Measurements from ENCODE around the gene ADCY2. TPM values are rescaled to one million over a fixed set of nuclear protein-coding genes. Genes with fewer than 3 reads are reported as not detected.

ADCY2 gene
- total RNA-seq, 2 experiments from 2014 or later: not detected

- POLR2A ChIA-PET: interaction anchor here (1.2 kb wide), 1 partner anchor 13 kb away, joined by 4 read pairs; no protein-coding TSS in a partner anchor
- CTCF ChIA-PET: interaction anchor here (1.5 to 2.0 kb wide), 2 partner anchors 11 to 13 kb away, joined by 3 to 6 read pairs; no protein-coding TSS in a partner anchor
- H3K4me3 Mint-ChIP-seq: no peak overlapping the region
- intact Hi-C loops (cut with micrococcal nuclease): no loop called here
- no peaks in the 10 kb centered on the region for H3K36me3 Mint-ChIP-seq (ENCODE audit: low read depth)
- H3K27ac Mint-ChIP-seq: no peak overlapping the region
- no peak for TF ChIP-seq CTCF (IDR thresholded peaks at IDR 0.05)
- no peak for ATAC-seq
- H3K27me3 Mint-ChIP-seq: peaks cover 39% of the 10 kb centered on the region
- no peak for DNase-seq
- H3K9me3 Mint-ChIP-seq: no peaks in the 10 kb centered on the region
- peaks cover 3% of the 10 kb centered on the region for H3K4me1 Mint-ChIP-seq (ENCODE audit: low read depth)
Measured at GRCh38 chr5:7844901-7845300, 449.0 kb downstream of the ADCY2 start.

- H3K4me1 Mint-ChIP-seq (ENCODE audit: low read depth): peaks cover 3% of the 10 kb centered on the region
- intact Hi-C loops (cut with micrococcal nuclease): no loop called here
- ATAC-seq (no peak), DNase-seq (no peak)
- H3K27me3 Mint-ChIP-seq: peaks cover 38% of the 10 kb centered on the region
- no peaks in the 10 kb centered on the region for H3K9me3 Mint-ChIP-seq
- CTCF ChIA-PET: interaction anchor here (1.5 to 2.0 kb wide), 2 partner anchors 11 to 12 kb away, joined by 3 to 6 read pairs; no protein-coding TSS in a partner anchor
- POLR2A ChIA-PET: interaction anchor here (1.2 kb wide), 1 partner anchor 12 kb away, joined by 4 read pairs; no protein-coding TSS in a partner anchor
- H3K27ac Mint-ChIP-seq: no peak overlapping the region
- H3K4me3 Mint-ChIP-seq: no peak overlapping the region
- no peaks in the 10 kb centered on the region for H3K36me3 Mint-ChIP-seq (ENCODE audit: low read depth)
- no peak for TF ChIP-seq CTCF (IDR thresholded peaks at IDR 0.05)
Measured at GRCh38 chr5:7845557-7845956, 449.6 kb downstream of the ADCY2 start.

GRCh38 chr5:7846327-7846726 lies 450.4 kb downstream of the ADCY2 start:
- intact Hi-C loops (cut with micrococcal nuclease): no loop called here
- CTCF ChIA-PET: interaction anchor here (1.1 to 2.0 kb wide), 3 partner anchors 9 to 12 kb away, joined by 3 to 6 read pairs (median 3); no protein-coding TSS in a partner anchor
- POLR2A ChIA-PET: interaction anchor here (1.2 kb wide), 1 partner anchor 12 kb away, joined by 4 read pairs; no protein-coding TSS in a partner anchor
- Mint-ChIP-seq H3K27ac (no peak overlapping the region), H3K4me3 (no peak overlapping the region), H3K4me1 (ENCODE audit: low read depth) (peaks cover 5% of the 10 kb centered on the region), H3K9me3 (no peaks in the 10 kb centered on the region), H3K27me3 (peaks cover 40% of the 10 kb centered on the region), H3K36me3 (ENCODE audit: low read depth) (peaks cover 2% of the 10 kb centered on the region)
- ATAC-seq (no peak), DNase-seq (no peak)
- no peak for TF ChIP-seq CTCF (IDR thresholded peaks at IDR 0.05)

- Mint-ChIP-seq H3K27ac (no peak overlapping the region), H3K4me1 (ENCODE audit: low read depth) (peaks cover 17% of the 10 kb centered on the region), H3K4me3 (no peak overlapping the region), H3K9me3 (no peaks in the 10 kb centered on the region), H3K27me3 (peaks cover 37% of the 10 kb centered on the region), H3K36me3 (ENCODE audit: low read depth) (peaks cover 2% of the 10 kb centered on the region)
- CTCF ChIA-PET: interaction anchor here (1.3 kb wide), 1 partner anchor 32 kb away, joined by 3 read pairs; no protein-coding TSS in a partner anchor
- DNase-seq (no peak), ATAC-seq (no peak)
- intact Hi-C loops (cut with micrococcal nuclease): no loop called here
- no peak for TF ChIP-seq CTCF (IDR thresholded peaks at IDR 0.05)
- POLR2A ChIA-PET: no interaction called here
Measured at GRCh38 chr5:7848296-7848695, 452.4 kb downstream of the ADCY2 start.

- ChIA-PET CTCF (interaction anchor here (0.6 to 2.3 kb wide), 3 partner anchors 10 to 1085 kb away, joined by 3 to 5 read pairs (median 3); no protein-coding TSS in a partner anchor), POLR2A (no interaction called here)
- Mint-ChIP-seq H3K4me3 (peak overlapping the region; percentile 63), H3K27me3 (peaks cover 28% of the 10 kb centered on the region), H3K4me1 (ENCODE audit: low read depth) (peaks cover 17% of the 10 kb centered on the region), H3K9me3 (no peaks in the 10 kb centered on the region), H3K27ac (no peak overlapping the region), H3K36me3 (ENCODE audit: low read depth) (peaks cover 2% of the 10 kb centered on the region)
- intact Hi-C loops (cut with micrococcal nuclease): no loop called here
- ATAC-seq (peak; percentile 22), DNase-seq (peak; percentile 13)
- no peak for TF ChIP-seq CTCF (IDR thresholded peaks at IDR 0.05)
Measured at GRCh38 chr5:7849681-7850394, 453.9 kb downstream of the ADCY2 start.

Data from activated CD8-positive, alpha-beta T cell treated with anti-CD3 and anti-CD28 coated beads for 36 hours (primary cell).